ENCODE results near the gene NLRC5. TPM values are rescaled to one million over a fixed set of nuclear protein-coding genes. Genes with fewer than 3 reads are reported as not detected.
A peak's percentile ranks its signal among the peaks of the same experiment; 100 is the strongest.

Gene NLRC5
- total and polyA plus RNA-seq, 9 of the 15 experiments (the other 6 are each of a cell fraction or from before 2014, with no cell fraction given): 0.59 to 0.71 TPM; not detected in 7

GRCh38 chr16:57062329-57062728 is 73.0 kb downstream of the NLRC5 start (continued):
- TF ChIP-seq NELFE (IDR thresholded peaks at IDR 0.05; ENCODE audit: insufficient read depth, insufficient read length) (no peak), NFE2L1 (tag; IDR thresholded peaks at IDR 0.05; ENCODE audit: borderline replicate concordance, low read depth) (no peak), MCM2 (IDR thresholded peaks at IDR 0.05; ENCODE audit: low read depth) (no peak), CCAR2 (IDR thresholded peaks at IDR 0.05; ENCODE audit: low read depth, low read length) (no peak), TRIM25 (IDR thresholded peaks at IDR 0.05; ENCODE audit: borderline replicate concordance) (no peak), ZNF512 (tag; IDR thresholded peaks at IDR 0.05) (no peak), CTBP1 (IDR thresholded peaks at IDR 0.05; ENCODE audit: borderline replicate concordance) (peak; percentile 71; the same call in 1 of the 2 replicates), PHF21A (IDR thresholded peaks at IDR 0.05; ENCODE audit: borderline replicate concordance, low read depth) (no peak), ZNF24 (IDR thresholded peaks at IDR 0.05) (no peak), SMARCA5 (IDR thresholded peaks at IDR 0.05) (no peak), CREM (IDR thresholded peaks at IDR 0.05; ENCODE audit: low read depth) (peak; percentile 73), FIP1L1 (IDR thresholded peaks at IDR 0.05; ENCODE audit: low read depth, low read length, poor library complexity, severe bottlenecking) (no peak), MXD1 (CRISPR knock-in tag; IDR thresholded peaks at IDR 0.05; ENCODE audit: borderline replicate concordance, poor library complexity, severe bottlenecking) (no peak), CBX8 (IDR thresholded peaks at IDR 0.05; ENCODE audit: borderline replicate concordance, extremely low read depth, low read depth, low read length, poor library complexity, severe bottlenecking) (no peak), JUN (IDR thresholded peaks at IDR 0.05; ENCODE audit: borderline replicate concordance, low read depth, low read length) (peak; percentile 92), JUN (CRISPR knock-in tag; IDR thresholded peaks at IDR 0.05; ENCODE audit: borderline replicate concordance) (no peak), KDM4B (IDR thresholded peaks at IDR 0.05; ENCODE audit: borderline replicate concordance in 2 of 2, low read depth in 1 of 2) (no peak), NCOA6 (IDR thresholded peaks at IDR 0.05) (no peak), MEF2A (IDR thresholded peaks at IDR 0.05; ENCODE audit: control insufficient read depth, low read depth, low read length) (no peak), ZFX (CRISPR knock-in tag; IDR thresholded peaks at IDR 0.05) (no peak), NR0B1 (IDR thresholded peaks at IDR 0.05; ENCODE audit: partially characterized antibody) (no peak), CCNT2 (IDR thresholded peaks at IDR 0.05; ENCODE audit: borderline replicate concordance, extremely low read depth, insufficient read length, low read depth, low read length) (no peak), TCF3 (CRISPR knock-in tag; IDR thresholded peaks at IDR 0.05) (no peak), TBL1XR1 (IDR thresholded peaks at IDR 0.05; ENCODE audit: low read length in 2 of 2) (no peak)
